ENCODE measurements around the gene WDR46. TPM values are rescaled to one million over a fixed set of nuclear protein-coding genes. Genes with fewer than 3 reads are reported as not detected.
A peak's percentile ranks its signal among the peaks of the same experiment; 100 is the strongest.

Gene WDR46
- total and polyA plus RNA-seq, 2 of the 13 experiments (the other 11 are each of a cell fraction or from before 2014, with no cell fraction given), result 47.4 to 105 TPM

DNA sequence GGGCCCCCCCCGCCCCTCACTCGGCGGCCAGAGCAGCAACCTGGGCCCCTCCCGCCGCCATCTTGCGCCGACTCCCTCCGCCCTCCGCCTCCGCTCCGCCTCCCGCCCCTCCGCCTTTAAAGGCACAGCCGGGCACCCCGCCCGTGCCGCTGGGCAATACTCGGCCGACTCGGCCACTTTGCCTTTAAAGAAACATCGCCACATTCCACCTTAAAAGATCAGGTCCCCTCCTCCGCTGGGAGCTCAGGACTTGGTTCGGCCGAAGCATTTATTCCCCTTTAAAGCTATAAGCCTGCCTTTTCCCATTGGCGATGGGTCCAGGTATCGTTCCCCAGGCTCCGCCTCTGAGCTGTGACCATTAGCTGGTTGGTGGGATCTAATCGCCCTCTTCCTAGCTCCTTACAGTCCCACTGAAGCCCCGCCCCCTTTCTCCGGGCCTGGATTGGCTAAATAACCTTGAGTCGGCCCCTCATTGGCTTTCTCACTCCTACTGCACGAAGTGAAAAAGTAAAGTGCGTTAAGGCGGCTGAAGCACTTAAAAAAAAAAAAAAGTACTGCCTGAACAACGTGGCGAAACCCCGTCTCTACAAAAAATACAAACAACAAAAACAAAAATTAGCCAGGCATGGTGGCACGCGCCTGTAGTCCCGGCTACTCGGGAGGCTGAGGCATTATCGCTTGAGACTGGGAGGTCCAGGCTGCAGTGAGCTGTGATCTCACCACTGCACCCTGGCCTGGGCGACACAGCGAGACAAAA lies 28.8 kb upstream of the WDR46 start, which contains the start of gene ZBTB22 (continued):
- TF ChIP-seq, protein P1, sequence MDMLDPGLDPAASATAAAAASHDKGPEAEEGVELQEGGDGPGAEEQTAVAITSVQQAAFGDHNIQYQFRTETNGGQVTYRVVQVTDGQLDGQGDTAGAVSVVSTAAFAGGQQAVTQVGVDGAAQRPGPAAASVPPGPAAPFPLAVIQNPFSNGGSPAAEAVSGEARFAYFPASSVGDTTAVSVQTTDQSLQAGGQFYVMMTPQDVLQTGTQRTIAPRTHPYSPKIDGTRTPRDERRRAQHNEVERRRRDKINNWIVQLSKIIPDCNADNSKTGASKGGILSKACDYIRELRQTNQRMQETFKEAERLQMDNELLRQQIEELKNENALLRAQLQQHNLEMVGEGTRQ (IDR thresholded peaks at IDR 0.05; ENCODE audit: low read depth, low read length), result no peak
- TF ChIP-seq, protein P1 (CRISPR knock-in tag; IDR thresholded peaks at IDR 0.05; ENCODE audit: borderline replicate concordance), result no peak; the same call in 1 of the 2 replicates
- peak; percentile 46; the same call in 1 of the 2 replicates for TF ChIP-seq PITX1 (CRISPR knock-in tag; IDR thresholded peaks at IDR 0.05)
- TF ChIP-seq ZNF777 (CRISPR knock-in tag; IDR thresholded peaks at IDR 0.05), result peak; percentile 45; the same call in 1 of the 2 replicates
- TF ChIP-seq ZNF232 (CRISPR knock-in tag; IDR thresholded peaks at IDR 0.05; ENCODE audit: borderline replicate concordance), result no peak
- no peak for TF ChIP-seq ZNF772 (CRISPR knock-in tag; IDR thresholded peaks at IDR 0.05)
- TF ChIP-seq, protein P2, sequence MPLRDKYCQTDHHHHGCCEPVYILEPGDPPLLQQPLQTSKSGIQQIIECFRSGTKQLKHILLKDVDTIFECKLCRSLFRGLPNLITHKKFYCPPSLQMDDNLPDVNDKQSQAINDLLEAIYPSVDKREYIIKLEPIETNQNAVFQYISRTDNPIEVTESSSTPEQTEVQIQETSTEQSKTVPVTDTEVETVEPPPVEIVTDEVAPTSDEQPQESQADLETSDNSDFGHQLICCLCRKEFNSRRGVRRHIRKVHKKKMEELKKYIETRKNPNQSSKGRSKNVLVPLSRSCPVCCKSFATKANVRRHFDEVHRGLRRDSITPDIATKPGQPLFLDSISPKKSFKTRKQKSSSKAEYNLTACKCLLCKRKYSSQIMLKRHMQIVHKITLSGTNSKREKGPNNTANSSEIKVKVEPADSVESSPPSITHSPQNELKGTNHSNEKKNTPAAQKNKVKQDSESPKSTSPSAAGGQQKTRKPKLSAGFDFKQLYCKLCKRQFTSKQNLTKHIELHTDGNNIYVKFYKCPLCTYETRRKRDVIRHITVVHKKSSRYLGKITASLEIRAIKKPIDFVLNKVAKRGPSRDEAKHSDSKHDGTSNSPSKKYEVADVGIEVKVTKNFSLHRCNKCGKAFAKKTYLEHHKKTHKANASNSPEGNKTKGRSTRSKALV (CRISPR knock-in tag; IDR thresholded peaks at IDR 0.05), result no peak
- no peak for TF ChIP-seq ZNF138 (CRISPR knock-in tag; IDR thresholded peaks at IDR 0.05; ENCODE audit: low read depth)
- TF ChIP-seq ERF (CRISPR knock-in tag; IDR thresholded peaks at IDR 0.05), result peak; percentile 54; the same call in 1 of the 2 replicates
- TF ChIP-seq ZNF605 (CRISPR knock-in tag; IDR thresholded peaks at IDR 0.05), result peak; percentile 97
- TF ChIP-seq NFKB2 (CRISPR knock-in tag; IDR thresholded peaks at IDR 0.05; ENCODE audit: borderline replicate concordance), result 0 out of 2 replicates have a peak, but pooled peaks have one; percentile 52
- TF ChIP-seq HMG20B (CRISPR knock-in tag; conservative IDR thresholded peaks at IDR 0.05), result no peak
- TF ChIP-seq NFE2 (CRISPR knock-in tag; IDR thresholded peaks at IDR 0.05), result no peak
- no peak; the same call in 1 of the 2 replicates for TF ChIP-seq ZC3H13 (CRISPR knock-in tag; IDR thresholded peaks at IDR 0.05)
- TF ChIP-seq, protein P3, sequence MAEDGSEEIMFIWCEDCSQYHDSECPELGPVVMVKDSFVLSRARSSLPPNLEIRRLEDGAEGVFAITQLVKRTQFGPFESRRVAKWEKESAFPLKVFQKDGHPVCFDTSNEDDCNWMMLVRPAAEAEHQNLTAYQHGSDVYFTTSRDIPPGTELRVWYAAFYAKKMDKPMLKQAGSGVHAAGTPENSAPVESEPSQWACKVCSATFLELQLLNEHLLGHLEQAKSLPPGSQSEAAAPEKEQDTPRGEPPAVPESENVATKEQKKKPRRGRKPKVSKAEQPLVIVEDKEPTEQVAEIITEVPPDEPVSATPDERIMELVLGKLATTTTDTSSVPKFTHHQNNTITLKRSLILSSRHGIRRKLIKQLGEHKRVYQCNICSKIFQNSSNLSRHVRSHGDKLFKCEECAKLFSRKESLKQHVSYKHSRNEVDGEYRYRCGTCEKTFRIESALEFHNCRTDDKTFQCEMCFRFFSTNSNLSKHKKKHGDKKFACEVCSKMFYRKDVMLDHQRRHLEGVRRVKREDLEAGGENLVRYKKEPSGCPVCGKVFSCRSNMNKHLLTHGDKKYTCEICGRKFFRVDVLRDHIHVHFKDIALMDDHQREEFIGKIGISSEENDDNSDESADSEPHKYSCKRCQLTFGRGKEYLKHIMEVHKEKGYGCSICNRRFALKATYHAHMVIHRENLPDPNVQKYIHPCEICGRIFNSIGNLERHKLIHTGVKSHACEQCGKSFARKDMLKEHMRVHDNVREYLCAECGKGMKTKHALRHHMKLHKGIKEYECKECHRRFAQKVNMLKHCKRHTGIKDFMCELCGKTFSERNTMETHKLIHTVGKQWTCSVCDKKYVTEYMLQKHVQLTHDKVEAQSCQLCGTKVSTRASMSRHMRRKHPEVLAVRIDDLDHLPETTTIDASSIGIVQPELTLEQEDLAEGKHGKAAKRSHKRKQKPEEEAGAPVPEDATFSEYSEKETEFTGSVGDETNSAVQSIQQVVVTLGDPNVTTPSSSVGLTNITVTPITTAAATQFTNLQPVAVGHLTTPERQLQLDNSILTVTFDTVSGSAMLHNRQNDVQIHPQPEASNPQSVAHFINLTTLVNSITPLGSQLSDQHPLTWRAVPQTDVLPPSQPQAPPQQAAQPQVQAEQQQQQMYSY (CRISPR knock-in tag; IDR thresholded peaks at IDR 0.05), result 0 out of 2 replicates have a peak, but pooled peaks have one; percentile 53
- TF ChIP-seq ZNF207 (IDR thresholded peaks at IDR 0.05; ENCODE audit: borderline replicate concordance), result no peak
- TF ChIP-seq RORA (CRISPR knock-in tag; IDR thresholded peaks at IDR 0.05), result no peak
- no peak for TF ChIP-seq ZNF180 (CRISPR knock-in tag; IDR thresholded peaks at IDR 0.05; ENCODE audit: borderline replicate concordance, low read depth)
- 0 out of 2 replicates have a peak, but pooled peaks have one; percentile 12 for TF ChIP-seq FOXK1 (CRISPR knock-in tag; IDR thresholded peaks at IDR 0.05; ENCODE audit: borderline replicate concordance, low read depth)
- TF ChIP-seq HMGA1 (CRISPR knock-in tag; conservative IDR thresholded peaks at IDR 0.05), result no peak
- TF ChIP-seq ZBTB21 (CRISPR knock-in tag; IDR thresholded peaks at IDR 0.05), result no peak
- TF ChIP-seq ZNF3 (CRISPR knock-in tag; IDR thresholded peaks at IDR 0.05), result no peak
- TF ChIP-seq FOXJ3 (CRISPR knock-in tag; IDR thresholded peaks at IDR 0.05; ENCODE audit: borderline replicate concordance), result no peak
- TF ChIP-seq ZNF883 (CRISPR knock-in tag; IDR thresholded peaks at IDR 0.05; ENCODE audit: not compliant biosample characterization), result no peak
